GM10847 (cell line): ENCODE data around the gene TRAF6.

ENCODE experiments used
- POLR2A ChIP-seq: IDR thresholded peaks from 2 replicates; pipeline ENCODE4 v1.6.1; 2011; ENCODE audit not compliant: insufficient read length; ENCODE audit errors: extremely low read depth

The TRAF6 gene

DNA sequence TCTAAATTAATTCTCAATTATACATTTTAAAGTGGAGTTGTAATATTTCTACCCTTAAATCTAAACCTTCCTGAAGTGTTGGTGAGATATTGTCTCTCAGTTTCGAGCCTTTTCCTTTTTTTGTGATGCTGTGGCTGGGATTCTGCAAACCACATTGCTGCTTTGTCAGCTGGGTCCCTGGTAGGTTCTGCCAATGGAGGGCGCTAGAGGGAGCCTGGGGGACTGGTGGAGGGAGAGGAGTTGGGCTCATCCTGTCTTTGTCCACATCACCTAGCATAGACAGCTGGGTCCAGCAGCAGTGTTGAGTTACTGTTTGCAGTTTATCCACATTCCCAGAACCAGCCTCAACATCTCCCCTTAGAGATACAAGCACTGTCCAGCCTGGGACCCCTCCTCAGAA is 41.0 kb downstream of the TRAF6 start:
- no peak for TF ChIP-seq POLR2A

DNA sequence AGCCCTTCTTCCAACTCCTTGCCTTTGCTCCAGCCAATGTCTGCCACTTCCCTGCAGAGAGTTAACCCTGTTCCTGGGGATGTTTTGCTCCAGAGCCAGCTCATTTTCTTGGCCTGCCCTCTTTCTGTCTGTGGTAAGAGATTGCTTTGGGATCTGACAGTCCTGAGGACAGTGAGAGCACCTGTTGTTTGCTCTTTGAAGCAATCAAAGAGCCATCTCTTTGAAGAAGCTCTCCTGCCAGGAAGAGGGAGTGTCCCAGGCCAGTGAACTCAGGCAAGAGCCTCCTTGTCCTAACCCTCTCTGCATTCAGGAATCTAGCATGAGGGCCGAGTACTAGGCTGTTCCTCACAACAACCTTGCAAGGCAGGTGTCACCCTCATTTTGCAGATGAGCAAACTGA is 42.2 kb downstream of the TRAF6 start:
- no peak for TF ChIP-seq POLR2A

DNA sequence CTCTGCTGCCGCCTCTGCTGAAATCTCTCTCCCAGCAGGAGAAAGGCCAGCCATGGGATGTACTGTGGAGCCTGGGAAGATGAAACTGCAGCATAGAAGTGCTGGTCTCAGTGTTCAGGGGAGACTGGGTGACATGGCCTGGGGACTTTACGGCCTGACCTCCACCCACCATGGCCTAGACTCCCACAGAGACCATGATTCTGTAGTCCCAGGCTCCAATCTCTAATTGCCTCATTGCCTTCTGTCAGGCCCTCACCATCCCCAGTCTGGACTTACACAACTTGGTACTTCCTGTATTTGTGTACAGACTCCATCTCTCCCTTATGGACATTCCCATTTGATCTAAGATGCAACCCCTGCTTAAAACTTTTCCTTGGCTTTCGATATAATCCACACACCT is 43.1 kb downstream of the TRAF6 start:
- TF ChIP-seq POLR2A, result no peak

DNA sequence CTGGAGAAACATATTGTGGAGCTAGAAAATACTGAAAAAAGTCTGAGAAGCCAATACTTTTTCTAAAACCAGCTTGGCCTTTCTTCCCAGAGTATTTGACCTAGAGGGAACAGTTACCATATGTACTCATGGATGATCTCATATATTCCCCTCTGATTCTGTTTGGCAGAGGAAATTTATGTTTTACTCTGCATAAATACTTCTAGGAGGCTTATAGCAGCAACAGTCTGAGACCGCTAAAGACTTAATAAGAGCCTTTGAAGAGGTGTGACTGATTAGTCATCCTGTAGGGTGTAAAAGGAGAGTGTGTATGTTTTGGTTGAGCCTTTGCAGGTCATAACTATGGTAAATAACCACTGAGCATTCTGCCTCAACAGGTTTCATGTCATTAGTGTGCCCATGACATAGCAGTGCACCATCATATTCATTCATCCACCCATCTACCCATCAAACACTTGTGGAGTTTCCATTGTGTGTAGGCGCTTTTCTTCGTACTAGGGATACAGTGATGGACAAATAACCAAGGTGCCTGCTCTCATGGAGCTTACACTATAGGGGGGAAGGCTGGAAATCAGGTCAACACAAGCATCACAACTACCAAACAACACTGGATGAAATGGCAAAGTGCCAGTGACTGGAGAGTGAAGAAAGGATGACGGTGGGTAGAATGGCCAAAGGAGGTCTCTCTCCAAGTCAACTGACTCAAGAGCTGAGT is 44.5 kb downstream of the TRAF6 start:
- TF ChIP-seq POLR2A, result no peak

- no peak for TF ChIP-seq POLR2A
Observed at GRCh38 chr11:36464720-36465119, 45.4 kb downstream of the TRAF6 start.

DNA sequence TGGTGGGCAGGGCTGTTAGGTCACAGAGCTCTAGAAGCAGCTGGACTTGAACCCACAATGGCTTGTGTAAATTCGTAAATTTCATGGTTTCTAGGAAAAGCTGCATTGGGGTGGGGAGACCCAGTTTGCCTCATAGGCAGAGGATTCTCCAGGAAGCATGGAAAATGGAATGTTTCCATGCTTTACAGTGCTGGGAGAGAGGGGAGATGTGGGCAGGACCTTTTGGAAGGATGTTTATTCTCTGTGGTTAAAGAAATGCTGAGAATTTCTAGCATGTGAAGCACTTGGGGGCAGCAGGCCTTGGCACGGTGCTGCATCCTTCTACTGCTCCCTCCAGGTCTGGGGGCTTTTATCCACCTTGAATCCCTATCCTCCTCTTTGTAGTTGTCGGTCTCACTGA is 46.3 kb downstream of the TRAF6 start:
- no peak for TF ChIP-seq POLR2A

- no peak for TF ChIP-seq POLR2A
Observed at GRCh38 chr11:36462321-36462720, 47.8 kb downstream of the TRAF6 start.

DNA sequence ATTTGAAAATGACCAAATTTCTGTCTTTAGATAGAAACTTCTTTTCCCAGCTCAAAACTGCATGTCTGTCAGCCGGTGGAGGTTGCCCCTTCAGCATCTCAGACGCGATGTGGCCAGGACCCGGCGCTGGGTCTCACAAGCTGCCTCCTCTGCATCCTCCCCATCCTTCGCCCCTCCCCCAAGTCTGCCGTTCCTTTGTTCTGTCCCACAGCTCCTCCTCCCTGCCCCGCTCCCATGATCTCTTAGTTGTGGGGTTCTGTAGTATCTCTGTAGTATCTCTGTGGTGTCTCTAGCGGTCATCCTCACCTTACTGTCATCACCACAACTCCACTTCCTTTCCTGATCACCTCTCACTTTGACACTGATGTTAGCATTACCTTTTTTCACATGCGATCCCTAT is 49.9 kb downstream of the TRAF6 start:
- no peak for TF ChIP-seq POLR2A

DNA sequence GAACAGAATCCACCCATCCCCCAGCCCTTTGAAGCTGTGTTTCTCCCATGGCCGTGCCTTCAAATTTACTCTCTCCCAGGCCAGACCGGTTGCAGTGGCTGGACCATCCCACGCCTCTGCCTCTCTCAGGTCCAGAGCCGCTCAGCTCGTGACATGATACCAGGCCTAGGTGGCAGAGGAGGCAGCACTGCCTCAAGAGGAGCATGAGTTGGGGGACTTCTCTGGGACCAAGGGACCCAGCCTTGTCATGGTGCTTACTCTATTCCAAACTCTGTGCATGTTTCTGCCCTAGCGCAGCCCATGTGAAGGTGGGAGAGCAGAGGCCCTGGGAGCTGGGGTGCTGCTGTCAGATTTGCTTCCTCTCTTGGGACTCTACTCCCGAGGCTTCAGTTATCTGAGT is 51.0 kb downstream of the TRAF6 start:
- TF ChIP-seq POLR2A, result no peak

DNA sequence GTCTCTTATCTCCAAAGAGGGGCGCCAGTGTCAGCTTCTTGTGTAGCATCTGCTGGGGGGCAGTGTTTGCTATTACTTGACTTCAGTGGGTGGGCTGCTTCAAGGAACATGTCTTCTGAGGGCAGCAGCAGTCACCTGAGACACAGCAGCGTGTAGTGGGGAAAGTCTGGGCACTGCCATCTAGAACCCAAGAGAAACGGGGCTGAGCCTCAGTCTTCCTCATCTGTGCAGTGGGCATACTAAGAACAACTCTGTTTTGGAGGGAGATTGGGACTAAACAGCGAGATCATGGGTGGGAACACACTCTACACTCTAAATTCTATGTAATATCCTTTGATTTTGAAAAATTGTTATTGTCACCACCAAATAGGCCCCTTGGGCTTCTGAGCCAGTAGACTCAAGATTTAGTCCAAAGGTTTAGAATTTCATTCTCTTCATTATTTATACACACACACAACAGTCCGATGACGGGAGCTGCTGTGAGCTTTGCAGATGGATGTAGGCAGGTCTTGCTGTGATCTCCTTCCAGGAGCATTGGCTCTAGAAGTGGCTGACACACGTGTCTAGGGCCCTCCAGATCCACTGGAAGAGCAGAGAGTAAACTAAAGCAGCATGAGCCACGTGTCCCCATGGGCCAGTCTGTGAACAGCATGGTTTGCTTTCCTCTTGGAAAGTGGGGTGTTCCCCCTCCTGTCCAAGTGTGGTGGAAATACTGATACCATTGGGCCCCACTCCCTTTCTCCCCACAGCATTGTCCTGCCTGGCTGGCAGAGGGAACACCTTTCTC is 51.8 kb downstream of the TRAF6 start:
- no peak for TF ChIP-seq POLR2A

- no peak for TF ChIP-seq POLR2A
Observed at GRCh38 chr11:36456156-36456555, 53.9 kb downstream of the TRAF6 start.

- TF ChIP-seq POLR2A, result no peak
Observed at GRCh38 chr11:36455658-36456111, 54.4 kb downstream of the TRAF6 start.

GRCh38 chr11:36454941-36455631 is 55.0 kb downstream of the TRAF6 start:
- no peak for TF ChIP-seq POLR2A

DNA sequence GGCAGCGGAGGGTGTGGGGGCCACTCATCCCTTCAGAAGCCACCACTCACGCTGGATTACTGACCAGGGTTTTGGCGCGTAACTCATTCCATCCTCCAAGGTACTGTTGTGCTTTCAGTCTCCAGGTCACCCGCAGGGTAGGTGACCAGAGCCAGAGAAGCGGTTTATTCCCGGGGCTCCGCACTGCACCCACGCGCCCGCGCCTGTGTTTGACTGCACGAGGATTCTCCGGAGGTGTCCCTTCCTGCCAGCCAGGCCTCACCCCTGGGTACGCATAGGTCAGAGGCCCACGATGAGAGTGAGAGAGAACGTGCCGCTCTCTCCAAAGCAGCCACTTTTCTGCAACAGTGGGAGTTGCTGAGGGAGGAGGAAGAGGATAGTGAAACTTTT is 55.5 kb downstream of the TRAF6 start:
- TF ChIP-seq POLR2A, result no peak

DNA sequence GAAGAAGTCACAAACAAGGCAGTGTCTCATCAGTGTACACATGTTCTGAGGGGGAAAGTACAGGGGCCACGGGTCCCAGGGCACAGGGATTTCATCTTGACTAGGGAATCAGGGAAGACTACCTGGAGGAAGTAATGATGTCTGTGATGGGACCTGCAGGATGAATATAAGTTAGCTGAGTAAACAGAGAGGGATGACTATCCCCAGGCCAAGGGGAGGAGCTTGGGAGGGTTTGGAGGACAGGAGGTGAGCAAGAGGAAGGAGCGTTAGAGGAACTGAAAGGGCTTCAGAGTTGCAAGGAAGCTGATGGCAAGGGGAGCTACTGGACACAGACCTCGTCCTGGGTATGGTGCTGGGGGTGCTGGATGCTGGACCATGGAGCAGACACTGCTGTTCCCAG is 56.4 kb downstream of the TRAF6 start:
- TF ChIP-seq POLR2A, result no peak

DNA sequence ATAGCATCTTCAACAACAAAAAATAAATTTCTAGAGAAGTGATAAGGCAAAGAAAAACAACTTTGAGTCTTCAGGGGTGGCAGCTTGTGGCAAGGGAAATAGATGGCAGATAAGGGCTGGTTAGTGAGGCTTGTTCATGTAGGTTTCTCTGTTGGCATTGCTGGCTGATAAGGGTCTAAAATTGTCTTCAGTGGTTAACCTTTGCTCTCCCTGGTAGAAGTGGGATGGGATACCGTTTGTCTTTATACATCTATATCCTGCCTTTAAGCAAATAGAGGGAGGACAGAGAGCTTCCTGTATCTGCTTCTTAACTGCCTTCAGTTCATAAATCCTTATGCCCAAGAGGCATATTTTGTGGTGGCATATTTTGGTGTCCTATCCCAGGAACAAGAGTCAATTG is 57.1 kb downstream of the TRAF6 start:
- no peak for TF ChIP-seq POLR2A
